Astrocyte (in vitro differentiated cells and primary cell): Measurements from ENCODE around the gene TFB1M. TPM values are rescaled to one million over a fixed set of nuclear protein-coding genes. Genes with fewer than 3 reads are reported as not detected.

Experiments used
- DNase-seq: peaks from one replicate; pipeline ENCODE4 v3.0.0-alpha.2; 2010; ENCODE audit warnings: low read depth
- FAIRE-seq: peaks from 2 replicates; lab custom pipeline; 2011; peaks lifted over from hg19 to GRCh38; lab: Jason Lieb, UNC
- H2AFZ ChIP-seq: 2 replicates; pipeline ENCODE4 v1.6.0; 2012; ENCODE audit warnings: low read depth, low read length, inconsistent platforms
- H3K27ac ChIP-seq: 2 replicates; pipeline ENCODE4 v1.5.1; 2011; ENCODE audit warnings: low read depth, low read length, inconsistent platforms
- H3K27me3 ChIP-seq: 2 replicates; pipeline ENCODE4 v1.6.0; 2011; ENCODE audit warnings: low read length, inconsistent platforms; ENCODE audit not compliant: insufficient read depth
- H3K36me3 ChIP-seq: 2 replicates; pipeline ENCODE4 v1.5.1; 2011; ENCODE audit warnings: low read length, inconsistent platforms; ENCODE audit not compliant: insufficient read depth
- H3K4me1 ChIP-seq: 2 replicates; pipeline ENCODE4 v1.5.1; 2011; ENCODE audit warnings: low read length, inconsistent platforms; ENCODE audit not compliant: insufficient read depth
- H3K4me2 ChIP-seq: 2 replicates; pipeline ENCODE4 v1.6.0; 2012; ENCODE audit warnings: low read length, inconsistent platforms
- H3K4me3 ChIP-seq: 2 replicates; pipeline ENCODE4 v1.5.1; 2011; ENCODE audit warnings: low read depth, mild to moderate bottlenecking, low read length, inconsistent platforms; ENCODE audit not compliant: insufficient read depth
- H3K79me2 ChIP-seq: 2 replicates; pipeline ENCODE4 v1.6.0; 2012; ENCODE audit warnings: mild to moderate bottlenecking, low read length, inconsistent platforms; ENCODE audit not compliant: insufficient read depth
- H3K9ac ChIP-seq: 2 replicates; pipeline ENCODE4 v1.6.0; 2012; ENCODE audit warnings: mild to moderate bottlenecking, low read length, inconsistent platforms
- H3K9me3 ChIP-seq: 2 replicates; pipeline ENCODE4 v1.5.1; 2012; ENCODE audit warnings: low read depth, mild to moderate bottlenecking, low read length, inconsistent platforms; ENCODE audit not compliant: insufficient read depth
- H4K20me1 ChIP-seq: 2 replicates; pipeline ENCODE4 v1.6.0; 2012; ENCODE audit warnings: low read length, inconsistent platforms; ENCODE audit not compliant: insufficient read depth
- H3K27ac Mint-ChIP-seq: one replicate; pipeline ENCODE4 v1.8.0; 2021; ENCODE audit warnings: mild to moderate bottlenecking, mixed read lengths; ENCODE audit not compliant: unreplicated experiment
- H3K27me3 Mint-ChIP-seq: one replicate; pipeline ENCODE4 v1.8.0; 2021; ENCODE audit warnings: low read depth, mixed read lengths; ENCODE audit not compliant: unreplicated experiment
- H3K36me3 Mint-ChIP-seq: one replicate; pipeline ENCODE4 v1.8.0; 2021; ENCODE audit warnings: low read depth, mixed read lengths; ENCODE audit not compliant: unreplicated experiment
- H3K4me1 Mint-ChIP-seq: one replicate; pipeline ENCODE4 v1.8.0; 2021; ENCODE audit warnings: low read depth, mixed read lengths; ENCODE audit not compliant: unreplicated experiment
- H3K4me3 Mint-ChIP-seq: one replicate; pipeline ENCODE4 v1.8.0; 2021; ENCODE audit warnings: mild to moderate bottlenecking, moderate library complexity, mixed read lengths; ENCODE audit not compliant: unreplicated experiment
- H3K9me3 Mint-ChIP-seq: one replicate; pipeline ENCODE4 v1.8.0; 2021; ENCODE audit warnings: mild to moderate bottlenecking, mixed read lengths; ENCODE audit not compliant: unreplicated experiment
- CTCF ChIP-seq: IDR thresholded peaks from 2 replicates; pipeline ENCODE4 v1.5.1; 2011; ENCODE audit warnings: low read depth, mild to moderate bottlenecking, inconsistent platforms, low read length, moderate library complexity; ENCODE audit not compliant: insufficient read depth
- EZH2 ChIP-seq: IDR thresholded peaks from 2 replicates; pipeline ENCODE4 v1.6.1; 2012; ENCODE audit warnings: mild to moderate bottlenecking, low read length, inconsistent platforms; ENCODE audit not compliant: insufficient read depth
- total RNA-seq: library from RNA; stranded (reverse); gene quantifications from 2 replicates; pipeline ENCODE4 v1.2.1, GENCODE V29; 2021

Gene TFB1M
- total RNA-seq, 1 donor from 2014 or later = 24.1 TPM

GRCh38 chr6:155292711-155293110, 21.6 kb downstream of the TFB1M start:
- H3K4me3 ChIP-seq = no peak overlapping the region
- H3K4me1 ChIP-seq = no peaks in the 10 kb centered on the region
- DNase-seq = no peak
- H3K36me3 ChIP-seq = peaks cover 16% of the 10 kb centered on the region
- no peak overlapping the region for H3K4me3 Mint-ChIP-seq
- H3K27ac Mint-ChIP-seq = no peak overlapping the region
- H3K9me3 ChIP-seq = no peaks in the 10 kb centered on the region
- FAIRE-seq = no peak
- TF ChIP-seq EZH2 (no peak), CTCF (no peak)
- no peak overlapping the region for H3K4me2 ChIP-seq
- peaks cover 7% of the 10 kb centered on the region for H4K20me1 ChIP-seq
- peaks cover 13% of the 10 kb centered on the region for H3K36me3 Mint-ChIP-seq
- no peak overlapping the region for H3K9ac ChIP-seq
- no peaks in the 10 kb centered on the region for H3K27me3 Mint-ChIP-seq
- H2AFZ ChIP-seq = no peak overlapping the region
- H3K4me1 Mint-ChIP-seq = peaks cover 6% of the 10 kb centered on the region
- no peaks in the 10 kb centered on the region for H3K79me2 ChIP-seq
- H3K27ac ChIP-seq = no peak overlapping the region
- H3K9me3 Mint-ChIP-seq = no peaks in the 10 kb centered on the region
- H3K27me3 ChIP-seq = no peaks in the 10 kb centered on the region

DNA sequence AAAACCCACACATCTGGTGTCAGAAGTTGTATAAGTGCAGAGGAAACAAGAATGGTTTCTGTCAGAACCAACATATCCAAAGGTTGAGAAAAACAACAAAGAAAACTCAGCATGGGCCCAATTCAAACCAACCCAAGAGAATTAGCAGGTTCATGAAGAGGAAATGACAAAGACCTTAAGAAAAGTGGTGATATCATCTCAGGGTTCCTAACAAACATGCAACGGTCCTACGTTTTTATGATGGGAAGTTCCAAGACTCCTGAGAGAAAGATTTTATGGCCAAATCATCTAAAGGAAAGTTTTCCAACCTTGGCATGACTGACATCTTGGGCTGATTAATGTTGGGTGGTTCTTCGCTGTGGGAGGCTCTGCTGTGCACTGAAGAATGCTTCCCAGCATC, 23.0 kb downstream of the TFB1M start:
- peaks cover 7% of the 10 kb centered on the region for H4K20me1 ChIP-seq
- no peaks in the 10 kb centered on the region for H3K27me3 ChIP-seq
- H3K4me3 Mint-ChIP-seq = no peak overlapping the region
- peaks cover 11% of the 10 kb centered on the region for H3K36me3 ChIP-seq
- no peak overlapping the region for H3K9ac ChIP-seq
- H3K36me3 Mint-ChIP-seq = peaks cover 13% of the 10 kb centered on the region
- TF ChIP-seq CTCF (no peak), EZH2 (no peak)
- H3K9me3 ChIP-seq = no peaks in the 10 kb centered on the region
- H3K4me1 Mint-ChIP-seq = peaks cover 7% of the 10 kb centered on the region
- DNase-seq = no peak
- H3K27ac Mint-ChIP-seq = no peak overlapping the region
- no peaks in the 10 kb centered on the region for H3K4me1 ChIP-seq
- H3K27me3 Mint-ChIP-seq = no peaks in the 10 kb centered on the region
- H2AFZ ChIP-seq = no peak overlapping the region
- no peak overlapping the region for H3K4me3 ChIP-seq
- no peak for FAIRE-seq
- H3K4me2 ChIP-seq = no peak overlapping the region
- no peaks in the 10 kb centered on the region for H3K9me3 Mint-ChIP-seq
- H3K79me2 ChIP-seq = no peaks in the 10 kb centered on the region
- no peak overlapping the region for H3K27ac ChIP-seq

GRCh38 chr6:155290491-155290890, 23.8 kb downstream of the TFB1M start:
- H4K20me1 ChIP-seq = peaks cover 7% of the 10 kb centered on the region
- no peak for FAIRE-seq
- no peak overlapping the region for H3K4me2 ChIP-seq
- H3K36me3 Mint-ChIP-seq = peaks cover 10% of the 10 kb centered on the region
- H3K4me3 Mint-ChIP-seq = no peak overlapping the region
- no peaks in the 10 kb centered on the region for H3K79me2 ChIP-seq
- no peaks in the 10 kb centered on the region for H3K27me3 ChIP-seq
- no peak overlapping the region for H3K9ac ChIP-seq
- H3K27ac Mint-ChIP-seq = no peak overlapping the region
- H3K36me3 ChIP-seq = peaks cover 6% of the 10 kb centered on the region
- no peak for TF ChIP-seq EZH2
- TF ChIP-seq CTCF = no peak
- no peaks in the 10 kb centered on the region for H3K4me1 ChIP-seq
- H3K4me3 ChIP-seq = no peak overlapping the region
- H2AFZ ChIP-seq = no peak overlapping the region
- peaks cover 7% of the 10 kb centered on the region for H3K4me1 Mint-ChIP-seq
- DNase-seq = no peak
- H3K9me3 Mint-ChIP-seq = no peaks in the 10 kb centered on the region
- no peak overlapping the region for H3K27ac ChIP-seq
- no peaks in the 10 kb centered on the region for H3K9me3 ChIP-seq
- no peaks in the 10 kb centered on the region for H3K27me3 Mint-ChIP-seq
